K562 (cell line): ENCODE measurements around the gene HSPA5. TPM values are rescaled to one million over a fixed set of nuclear protein-coding genes. Genes with fewer than 3 reads are reported as not detected.

Experiments
- ESRRB ChIP-seq: fragments of 250-450 bp; sonication (Bioruptor Pico); IDR thresholded peaks from 2 replicates; pipeline ENCODE4 v1.5.0; 2020; ENCODE audit warnings: mild to moderate bottlenecking, moderate library complexity, borderline replicate concordance
- HDAC6 ChIP-seq: IDR thresholded peaks from 2 replicates; pipeline ENCODE4 v1.6.1; 2012; ENCODE audit warnings: low read depth, mild to moderate bottlenecking, control low read depth, inconsistent platforms, low read length, moderate library complexity
- KLF13 ChIP-seq: fragments of 450-650 bp; IDR thresholded peaks from 2 replicates; pipeline ENCODE4 v1.6.1; 2016; ENCODE audit warnings: missing genetic modification characterization, low read depth, mild to moderate bottlenecking, missing compliant biosample characterization, moderate library complexity, borderline replicate concordance
- MEIS2 ChIP-seq: fragments of 450-650 bp; IDR thresholded peaks from 2 replicates; pipeline ENCODE4 v1.6.1; 2014; ENCODE audit warnings: mild to moderate bottlenecking; ENCODE audit not compliant: partially characterized antibody
- NR2C2 ChIP-seq, 2 experiments: fragments of 200-800 bp in 1 of 2; sonication (Bioruptor generic) in 1 of 2; sonication (generic) in 1 of 2; formaldehyde crosslinking in 1 of 2; IDR thresholded peaks; 2 replicates each; pipeline versions ENCODE4 v1.6.1 to v1.8.0; 2016 to 2022; ENCODE audit warnings: mild to moderate bottlenecking in 1 of 2, missing compliant biosample characterization in 1 of 2, missing genetic modification characterization in 1 of 2, missing genetic modification reagents in 1 of 2
- STAT5A ChIP-seq: IDR thresholded peaks from 2 replicates; pipeline ENCODE4 v1.6.1; 2012; ENCODE audit warnings: low read length, inconsistent platforms, borderline replicate concordance
- ZEB2 ChIP-seq: fragments of 450-650 bp; IDR thresholded peaks from 2 replicates; pipeline ENCODE4 v1.6.1; 2016
- ZNF324 ChIP-seq: fragments of 250-450 bp; sonication (Bioruptor Pico); IDR thresholded peaks from 2 replicates; pipeline ENCODE4 v1.4.0; 2020; ENCODE audit warnings: mild to moderate bottlenecking
- ZNF778 ChIP-seq: fragments of 450-650 bp; formaldehyde crosslinking; IDR thresholded peaks from 2 replicates; pipeline ENCODE4 v1.4.0; 2020; ENCODE audit warnings: mild to moderate bottlenecking, moderate library complexity
- polyA plus RNA-seq, 8 experiments: library from polyadenylated mRNA; depleted of rRNA in 4 of 8; stranded (reverse) in 5 of 8; unstranded in 3 of 8; fragments of >200 nt; fragmentation: Nextera tagmentation in 2 of 8; fragmentation: Illumina TruSeq in 1 of 8; extraction: Ambion mirVana in 2 of 8; extraction: Trizol in 1 of 8; gene quantifications; 2 replicates each; pipeline versions ENCODE4 v1.2.1 to v1.2.3, GENCODE V29; 2011 to 2014; ENCODE audit warnings: inconsistent platforms in 1 of 8, missing spikeins in 1 of 8
- total RNA-seq, 7 experiments: library from RNA; depleted of rRNA in 6 of 7; stranded (reverse); fragments of >200 nt in 6 of 7; fragmentation: Illumina TruSeq in 2 of 7; extraction: Trizol in 2 of 7; gene quantifications; 2 replicates each; pipeline versions ENCODE4 v1.2.1 to v1.2.3, GENCODE V29; 2011 to 2021; ENCODE audit warnings: low replicate concordance in 1 of 7
- TF ChIP-seq, protein P1 (sequence below): fragments of 250-450 bp; sonication (Bioruptor Pico); IDR thresholded peaks from 2 replicates; pipeline ENCODE4 v1.8.0; 2021; ENCODE audit warnings: moderate library complexity, mild to moderate bottlenecking, inconsistent platforms
- TF ChIP-seq, protein P2 (sequence below): fragments of 250-450 bp; sonication (Bioruptor Pico); IDR thresholded peaks from 2 replicates; pipeline ENCODE4 v1.5.0; 2021; ENCODE audit warnings: mild to moderate bottlenecking, moderate library complexity

HSPA5 gene
- total and polyA plus RNA-seq, 9 of the 15 experiments (the other 6 are each of a cell fraction or from before 2014, with no cell fraction given): 48.0 to 265 (median 113) TPM

- TF ChIP-seq ZEB2 (no peak), STAT5A (no peak), HDAC6 (no peak), NR2C2 (CRISPR knock-in tag; IDR thresholded peaks at IDR 0.05) (no peak), NR2C2 (tag; IDR thresholded peaks at IDR 0.05) (no peak), ZNF324 (CRISPR knock-in tag) (no peak), ESRRB (CRISPR knock-in tag) (no peak), KLF13 (tag) (no peak), MEIS2 (no peak), ZNF778 (CRISPR knock-in tag) (no peak)
- TF ChIP-seq, protein P1, sequence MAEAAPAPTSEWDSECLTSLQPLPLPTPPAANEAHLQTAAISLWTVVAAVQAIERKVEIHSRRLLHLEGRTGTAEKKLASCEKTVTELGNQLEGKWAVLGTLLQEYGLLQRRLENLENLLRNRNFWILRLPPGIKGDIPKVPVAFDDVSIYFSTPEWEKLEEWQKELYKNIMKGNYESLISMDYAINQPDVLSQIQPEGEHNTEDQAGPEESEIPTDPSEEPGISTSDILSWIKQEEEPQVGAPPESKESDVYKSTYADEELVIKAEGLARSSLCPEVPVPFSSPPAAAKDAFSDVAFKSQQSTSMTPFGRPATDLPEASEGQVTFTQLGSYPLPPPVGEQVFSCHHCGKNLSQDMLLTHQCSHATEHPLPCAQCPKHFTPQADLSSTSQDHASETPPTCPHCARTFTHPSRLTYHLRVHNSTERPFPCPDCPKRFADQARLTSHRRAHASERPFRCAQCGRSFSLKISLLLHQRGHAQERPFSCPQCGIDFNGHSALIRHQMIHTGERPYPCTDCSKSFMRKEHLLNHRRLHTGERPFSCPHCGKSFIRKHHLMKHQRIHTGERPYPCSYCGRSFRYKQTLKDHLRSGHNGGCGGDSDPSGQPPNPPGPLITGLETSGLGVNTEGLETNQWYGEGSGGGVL: no peak
- TF ChIP-seq, protein P2, sequence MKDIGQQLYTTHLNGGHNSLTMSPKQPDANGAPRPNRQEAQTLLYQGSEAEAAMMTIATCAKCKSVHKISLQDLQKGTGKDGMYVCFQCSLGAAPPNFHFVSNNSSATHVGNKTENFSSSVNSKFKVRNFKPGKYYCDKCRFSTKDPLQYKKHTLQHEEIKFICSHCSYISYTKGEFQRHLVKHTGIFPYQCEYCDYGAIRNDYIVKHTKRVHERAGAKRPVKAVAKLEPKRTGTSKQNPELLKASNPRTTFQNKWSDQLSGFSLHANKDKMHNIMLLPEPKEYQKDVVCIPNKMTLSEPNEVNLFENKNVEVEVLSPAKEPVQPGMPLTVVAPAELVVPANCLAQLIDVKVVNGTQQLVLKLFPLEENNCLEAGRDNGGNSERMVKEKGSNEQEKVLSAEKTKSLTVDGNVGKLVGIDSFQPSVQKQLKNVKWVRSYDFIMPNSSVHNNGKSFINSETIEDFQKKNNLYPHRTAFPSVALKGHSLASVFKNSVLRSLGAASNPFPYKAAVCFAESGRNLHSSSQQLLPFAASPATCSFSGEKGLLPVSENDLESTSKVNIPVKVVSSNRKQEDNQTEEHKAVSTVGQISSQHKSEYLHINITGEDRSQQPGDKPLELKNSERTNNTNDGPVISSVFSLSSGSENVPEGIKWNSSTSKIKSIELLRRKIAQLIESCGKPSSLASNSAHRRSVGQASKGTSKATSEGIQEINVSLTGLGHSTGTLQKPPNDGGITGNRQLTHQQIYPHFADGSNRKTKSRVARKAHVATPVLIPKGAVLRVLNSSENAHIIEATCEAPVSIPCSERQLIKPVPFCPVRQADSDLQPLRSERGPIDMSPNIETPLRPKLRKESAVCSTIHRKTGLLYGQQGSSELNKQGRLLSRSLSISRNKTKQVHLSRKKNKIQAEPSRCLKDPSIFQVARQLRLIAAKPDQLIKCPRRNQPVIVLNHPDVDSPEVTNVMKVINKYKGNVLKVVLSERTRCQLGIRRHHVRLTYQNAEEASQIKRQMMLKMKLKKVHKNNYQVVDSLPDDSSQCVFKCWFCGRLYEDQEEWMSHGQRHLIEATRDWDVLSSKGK (CRISPR knock-in tag): no peak
Observed at GRCh38 chr9:125239631-125240597, 1.2 kb downstream of the HSPA5 start (continued).
